ENCODE measurements around the gene CORT.

DNA sequence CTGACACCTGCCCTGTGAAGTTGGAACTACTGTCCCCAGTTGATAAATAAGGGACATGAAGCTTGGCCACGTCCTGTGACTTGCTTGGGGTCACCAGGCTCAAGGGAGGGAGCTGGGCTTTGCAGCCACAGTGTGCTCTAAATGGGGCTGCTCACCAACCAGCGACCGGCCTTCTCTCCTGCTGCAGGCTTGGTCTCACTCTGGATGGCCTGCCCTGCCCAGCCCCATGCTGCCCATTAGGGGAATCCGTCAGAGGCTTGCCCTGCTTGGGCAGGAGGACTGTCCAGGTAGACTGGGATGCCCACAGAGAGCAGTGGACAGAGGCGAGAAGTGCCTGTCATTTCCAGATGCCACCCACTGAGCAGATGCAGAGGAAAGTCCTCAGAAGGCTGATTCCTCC is 20.8 kb upstream of the CORT start:
- TF ChIP-seq, protein P1, sequence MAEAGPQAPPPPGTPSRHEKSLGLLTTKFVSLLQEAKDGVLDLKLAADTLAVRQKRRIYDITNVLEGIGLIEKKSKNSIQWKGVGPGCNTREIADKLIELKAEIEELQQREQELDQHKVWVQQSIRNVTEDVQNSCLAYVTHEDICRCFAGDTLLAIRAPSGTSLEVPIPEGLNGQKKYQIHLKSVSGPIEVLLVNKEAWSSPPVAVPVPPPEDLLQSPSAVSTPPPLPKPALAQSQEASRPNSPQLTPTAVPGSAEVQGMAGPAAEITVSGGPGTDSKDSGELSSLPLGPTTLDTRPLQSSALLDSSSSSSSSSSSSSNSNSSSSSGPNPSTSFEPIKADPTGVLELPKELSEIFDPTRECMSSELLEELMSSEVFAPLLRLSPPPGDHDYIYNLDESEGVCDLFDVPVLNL (IDR thresholded peaks at IDR 0.05; ENCODE audit: low read depth, low read length) = no peak
- TF ChIP-seq HDGF (IDR thresholded peaks at IDR 0.05) (no peak), EZH2 (IDR thresholded peaks at IDR 0.05; ENCODE audit: borderline replicate concordance, control insufficient read depth, low read depth, low read length) (no peak), NFIC (IDR thresholded peaks at IDR 0.05; ENCODE audit: low read depth, low read length) (no peak), POLR2A (IDR thresholded peaks at IDR 0.05; ENCODE audit: low read depth, low read length) (no peak), TCF7 (IDR thresholded peaks at IDR 0.05; ENCODE audit: borderline replicate concordance) (no peak), POU2F2 (IDR thresholded peaks at IDR 0.05; ENCODE audit: borderline replicate concordance, low read depth, low read length) (no peak), HDAC2 (IDR thresholded peaks at IDR 0.05) (no peak), RAD21 (IDR thresholded peaks at IDR 0.05; ENCODE audit: insufficient read depth, low read depth, low read length) (no peak), FOS (IDR thresholded peaks at IDR 0.05; ENCODE audit: borderline replicate concordance, extremely low read depth, insufficient read length) (no peak)
- TF ChIP-seq, protein P2, sequence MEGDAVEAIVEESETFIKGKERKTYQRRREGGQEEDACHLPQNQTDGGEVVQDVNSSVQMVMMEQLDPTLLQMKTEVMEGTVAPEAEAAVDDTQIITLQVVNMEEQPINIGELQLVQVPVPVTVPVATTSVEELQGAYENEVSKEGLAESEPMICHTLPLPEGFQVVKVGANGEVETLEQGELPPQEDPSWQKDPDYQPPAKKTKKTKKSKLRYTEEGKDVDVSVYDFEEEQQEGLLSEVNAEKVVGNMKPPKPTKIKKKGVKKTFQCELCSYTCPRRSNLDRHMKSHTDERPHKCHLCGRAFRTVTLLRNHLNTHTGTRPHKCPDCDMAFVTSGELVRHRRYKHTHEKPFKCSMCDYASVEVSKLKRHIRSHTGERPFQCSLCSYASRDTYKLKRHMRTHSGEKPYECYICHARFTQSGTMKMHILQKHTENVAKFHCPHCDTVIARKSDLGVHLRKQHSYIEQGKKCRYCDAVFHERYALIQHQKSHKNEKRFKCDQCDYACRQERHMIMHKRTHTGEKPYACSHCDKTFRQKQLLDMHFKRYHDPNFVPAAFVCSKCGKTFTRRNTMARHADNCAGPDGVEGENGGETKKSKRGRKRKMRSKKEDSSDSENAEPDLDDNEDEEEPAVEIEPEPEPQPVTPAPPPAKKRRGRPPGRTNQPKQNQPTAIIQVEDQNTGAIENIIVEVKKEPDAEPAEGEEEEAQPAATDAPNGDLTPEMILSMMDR (IDR thresholded peaks at IDR 0.05 in 2 of 3, conservative IDR thresholded peaks at IDR 0.05 in 1 of 3; ENCODE audit: control insufficient read depth in 2 of 3, extremely low read depth in 1 of 3, insufficient read depth in 1 of 3, low read depth in 3 of 3, low read length in 3 of 3) = no peak
